Inferior parietal cortex (tissue), 1 donor: ENCODE measurements around the gene HINT3.
A peak's percentile ranks its signal among the peaks of the same experiment; 100 is the strongest.
"Not testable (repeated sequence)": the region's sequence is repeated elsewhere in the genome, so short reads cannot be mapped to it uniquely, and the experiment has no call there.

Experiments
- DNase-seq: peaks from one replicate; pipeline ENCODE4 v3.0.0-alpha.2; 2016; ENCODE audit errors: extremely low spot score

HINT3 gene

DNA sequence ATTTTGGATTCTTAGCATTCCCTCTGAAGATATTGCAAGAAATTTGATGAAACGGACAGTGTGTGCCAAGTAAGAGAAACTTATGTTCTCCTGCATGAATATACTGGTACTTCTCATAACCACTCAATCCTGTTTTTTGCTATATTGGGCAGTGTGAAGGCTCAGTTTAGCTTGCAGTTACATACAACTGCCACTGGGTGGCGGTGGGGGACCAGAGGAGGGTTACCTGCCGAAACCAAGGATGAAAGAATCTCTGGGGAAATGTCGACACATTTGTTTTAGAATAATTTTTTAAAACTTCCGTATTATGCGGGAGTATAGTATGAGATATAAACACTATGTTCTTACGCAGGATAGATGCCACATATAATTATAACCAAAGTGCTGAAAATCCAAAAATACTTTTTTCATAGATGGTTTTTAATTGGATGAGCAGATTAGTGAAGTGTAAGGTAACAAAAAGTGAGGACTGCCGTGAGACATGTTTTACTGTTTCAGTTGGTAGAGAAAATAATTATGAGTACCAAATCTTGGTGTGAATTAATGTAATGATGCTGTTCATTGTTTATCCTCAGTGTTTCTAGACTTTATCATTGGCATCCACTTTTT lies 39.5 kb downstream of the HINT3 start:
- peak; percentile 94 for DNase-seq

GRCh38 chr6:126002755-126003679 lies 46.4 kb downstream of the HINT3 start:
- no peak for DNase-seq

GRCh38 chr6:126007800-126008199 lies 51.2 kb downstream of the HINT3 start:
- DNase-seq, result no peak

DNA sequence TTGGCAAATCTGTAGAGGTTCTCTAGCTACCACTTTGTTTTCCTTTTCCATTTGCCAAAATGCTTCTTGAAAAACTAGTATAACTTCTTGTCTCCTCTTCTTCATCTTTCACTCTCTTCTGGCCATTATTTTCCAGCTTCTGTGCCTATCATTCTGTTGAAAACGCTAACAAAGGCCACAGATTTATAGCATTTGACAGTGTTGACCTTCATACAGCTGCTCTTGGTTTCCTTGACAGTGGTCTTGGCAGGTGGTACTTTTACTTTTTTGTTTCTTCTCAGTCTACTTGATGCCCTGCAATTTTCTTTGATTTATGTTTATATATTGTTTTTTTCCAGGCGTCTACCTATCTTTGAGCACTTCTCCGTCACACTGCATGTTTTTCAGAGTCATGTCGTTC lies 53.5 kb downstream of the HINT3 start:
- DNase-seq, result no peak

GRCh38 chr6:126015863-126016262 lies 59.3 kb downstream of the HINT3 start:
- no peak for DNase-seq

GRCh38 chr6:126016591-126016990 lies 60.0 kb downstream of the HINT3 start:
- no peak for DNase-seq

- no peak for DNase-seq
These were observed 61.1 kb downstream of the HINT3 start for GRCh38 chr6:126017668-126018067.

DNA sequence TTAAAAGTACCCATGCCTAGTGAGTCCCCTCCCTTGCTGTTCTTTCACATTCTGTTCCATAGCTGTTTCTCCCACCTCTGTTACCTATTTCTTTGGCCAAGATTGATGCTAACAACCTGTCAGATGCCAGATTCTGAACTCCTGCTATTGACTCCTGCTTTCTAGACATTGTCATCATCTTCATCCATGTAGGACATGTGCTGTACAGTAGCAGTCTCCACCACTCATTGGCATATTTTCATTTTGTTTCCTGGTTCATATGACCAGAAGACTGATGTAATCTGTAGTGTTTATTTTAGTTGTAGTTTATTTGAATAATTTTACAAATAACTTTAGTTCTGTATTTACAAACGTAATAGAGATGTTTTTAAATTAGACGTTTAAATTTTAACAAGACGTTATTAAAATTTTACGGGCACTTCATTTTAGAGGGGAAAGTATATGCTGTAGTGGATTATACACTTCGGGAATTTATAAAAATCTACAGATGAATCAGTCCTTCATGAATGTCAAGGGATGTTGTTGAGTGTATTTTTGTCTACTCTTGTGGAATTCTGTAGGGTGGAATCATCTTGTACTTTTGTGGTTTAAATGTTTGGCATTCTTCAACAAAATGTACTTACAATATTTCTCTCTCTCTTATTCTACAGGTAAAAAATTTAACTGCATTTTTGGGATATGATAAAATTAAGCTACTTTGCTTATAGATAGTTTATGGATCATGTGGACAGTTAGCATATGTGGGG lies 63.9 kb downstream of the HINT3 start:
- no peak for DNase-seq

- not testable (repeated sequence) for DNase-seq
These were observed 66.9 kb downstream of the HINT3 start for GRCh38 chr6:126023474-126023873.

- DNase-seq, result no peak
These were observed 69.4 kb downstream of the HINT3 start for GRCh38 chr6:126026001-126026400.

DNA sequence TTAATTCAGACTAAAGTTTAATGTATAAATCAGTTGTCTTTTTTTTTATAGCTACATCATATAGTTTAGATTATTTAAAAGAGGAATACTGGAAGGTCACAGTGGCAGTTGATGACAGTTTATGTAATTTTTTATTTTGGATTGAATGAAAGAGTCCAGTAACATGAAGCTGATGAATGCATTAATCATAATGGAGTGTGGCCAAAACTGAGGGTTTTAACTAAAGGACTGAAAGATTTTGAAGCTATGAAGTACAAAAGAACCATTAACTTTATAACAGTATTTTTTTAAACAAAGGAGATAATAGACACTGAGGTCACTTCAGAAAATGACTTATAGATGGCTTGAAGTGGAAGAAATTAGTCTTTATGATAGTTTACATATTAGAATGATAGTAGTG lies 71.0 kb downstream of the HINT3 start:
- no peak for DNase-seq
